Smooth muscle cell (in vitro differentiated cells): ENCODE data around the gene MIPOL1. TPM values are rescaled to one million over a fixed set of nuclear protein-coding genes. Genes with fewer than 3 reads are reported as not detected.

Source experiments
- DNase-seq: peaks from one replicate; lab custom pipeline; 2025; ENCODE audit not compliant: unreplicated experiment; lab: John Stamatoyannopoulos, UW
- H2AFZ ChIP-seq: fragments of 200-600 bp; sonication (generic); 2 replicates; pipeline ENCODE4 v1.6.0; 2016; ENCODE audit warnings: antibody characterized with exemption, low read depth, mild to moderate bottlenecking
- H3F3A ChIP-seq: fragments of 200-600 bp; sonication (generic); 2 replicates; pipeline ENCODE4 v1.6.0; 2017; ENCODE audit warnings: antibody characterized with exemption, low read depth
- H3K27ac ChIP-seq: fragments of 200-600 bp; sonication (generic); 2 replicates; pipeline ENCODE4 v1.5.1; 2016; ENCODE audit warnings: low read depth, mild to moderate bottlenecking
- H3K27me3 ChIP-seq: fragments of 200-600 bp; sonication (generic); 2 replicates; pipeline ENCODE4 v1.6.1; 2016; ENCODE audit warnings: low read depth, mild to moderate bottlenecking
- H3K36me3 ChIP-seq: fragments of 200-600 bp; sonication (generic); 2 replicates; pipeline ENCODE4 v1.5.1; 2016; ENCODE audit warnings: low read depth
- H3K4me1 ChIP-seq: fragments of 200-600 bp; sonication (generic); 2 replicates; pipeline ENCODE4 v1.5.1; 2016; ENCODE audit warnings: low read depth
- H3K4me2 ChIP-seq: fragments of 200-600 bp; sonication (generic); 2 replicates; pipeline ENCODE4 v1.6.0; 2016; ENCODE audit warnings: mild to moderate bottlenecking
- H3K4me3 ChIP-seq: fragments of 200-600 bp; sonication (generic); 2 replicates; pipeline ENCODE4 v1.5.1; 2016; ENCODE audit warnings: mild to moderate bottlenecking
- H3K79me2 ChIP-seq: fragments of 200-600 bp; sonication (generic); 2 replicates; pipeline ENCODE4 v1.6.0; 2016; ENCODE audit warnings: low read depth, mild to moderate bottlenecking
- H3K9ac ChIP-seq: fragments of 200-600 bp; sonication (generic); 2 replicates; pipeline ENCODE4 v1.6.0; 2016; ENCODE audit warnings: low read depth
- H3K9me3 ChIP-seq: fragments of 200-600 bp; sonication (generic); replicated peaks from 2 replicates; pipeline ENCODE4 v1.5.1; 2016; ENCODE audit warnings: low read depth
- H4K20me1 ChIP-seq: fragments of 200-600 bp; sonication (generic); 2 replicates; pipeline ENCODE4 v1.6.0; 2016; ENCODE audit warnings: low read depth
- WGBS: methylation state at CpG from one replicate; pipeline ENCODE4 v1.1.7; 2016; ENCODE audit warnings: low lambda C conversion rate; 5-methylcytosine and 5-hydroxymethylcytosine counted together
- polyA plus RNA-seq: library from polyadenylated mRNA; unstranded; fragments of >200 nt; fragmentation: Nextera tagmentation; extraction: Ambion mirVana; gene quantifications from 2 replicates; pipeline ENCODE4 v1.2.1, GENCODE V29; 2016
- total RNA-seq: library from RNA; depleted of rRNA; stranded (reverse); fragments of >200 nt; gene quantifications from 2 replicates; pipeline ENCODE4 v1.2.3, GENCODE V29; 2014
- TF ChIP-seq, protein P1 (sequence below): fragments of 200-600 bp; sonication (generic); IDR thresholded peaks from 2 replicates; pipeline ENCODE4 v1.5.1; 2017; ENCODE audit warnings: borderline replicate concordance, mild to moderate bottlenecking, antibody characterized with exemption; ENCODE audit not compliant: insufficient read depth, poor library complexity, severe bottlenecking

Gene MIPOL1
- total and polyA plus RNA-seq, 2 experiments from 2014 or later, result 3.2 to 5.1 TPM

DNA sequence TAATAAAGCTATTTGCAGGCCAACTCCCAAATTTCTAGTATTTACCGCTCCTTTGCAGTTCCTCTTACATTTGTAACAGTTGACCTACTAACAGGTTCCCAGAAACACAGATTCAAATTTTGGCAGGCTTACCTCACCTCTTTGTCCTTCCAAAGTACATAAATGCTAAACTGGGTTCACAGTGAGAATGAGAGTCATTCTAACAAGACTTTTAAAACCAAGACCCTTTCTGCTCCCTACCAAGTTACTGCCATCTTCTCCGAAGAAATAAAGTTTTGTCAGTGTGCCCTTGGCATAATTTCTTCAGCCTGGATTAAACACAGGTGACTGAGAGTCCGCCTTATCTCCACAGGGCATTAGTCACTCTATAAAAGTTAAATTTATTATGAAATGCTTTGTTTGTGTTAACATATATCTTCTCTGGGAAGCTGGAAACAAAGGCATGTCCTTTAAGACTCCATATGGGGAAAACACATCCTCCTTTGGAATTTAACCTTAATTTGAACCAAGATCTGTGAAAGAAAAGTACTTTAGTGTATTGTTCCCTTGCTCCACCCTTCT lies 369.2 kb downstream of the MIPOL1 start:
- no peak overlapping the region for H3K27ac ChIP-seq
- TF ChIP-seq, protein P1, sequence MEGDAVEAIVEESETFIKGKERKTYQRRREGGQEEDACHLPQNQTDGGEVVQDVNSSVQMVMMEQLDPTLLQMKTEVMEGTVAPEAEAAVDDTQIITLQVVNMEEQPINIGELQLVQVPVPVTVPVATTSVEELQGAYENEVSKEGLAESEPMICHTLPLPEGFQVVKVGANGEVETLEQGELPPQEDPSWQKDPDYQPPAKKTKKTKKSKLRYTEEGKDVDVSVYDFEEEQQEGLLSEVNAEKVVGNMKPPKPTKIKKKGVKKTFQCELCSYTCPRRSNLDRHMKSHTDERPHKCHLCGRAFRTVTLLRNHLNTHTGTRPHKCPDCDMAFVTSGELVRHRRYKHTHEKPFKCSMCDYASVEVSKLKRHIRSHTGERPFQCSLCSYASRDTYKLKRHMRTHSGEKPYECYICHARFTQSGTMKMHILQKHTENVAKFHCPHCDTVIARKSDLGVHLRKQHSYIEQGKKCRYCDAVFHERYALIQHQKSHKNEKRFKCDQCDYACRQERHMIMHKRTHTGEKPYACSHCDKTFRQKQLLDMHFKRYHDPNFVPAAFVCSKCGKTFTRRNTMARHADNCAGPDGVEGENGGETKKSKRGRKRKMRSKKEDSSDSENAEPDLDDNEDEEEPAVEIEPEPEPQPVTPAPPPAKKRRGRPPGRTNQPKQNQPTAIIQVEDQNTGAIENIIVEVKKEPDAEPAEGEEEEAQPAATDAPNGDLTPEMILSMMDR, result no peak
- peak overlapping the region; percentile 26 for H3K4me3 ChIP-seq
- 35% methylated on average over 3 of the region's 3 CpGs for WGBS
- no peak overlapping the region for H3K9ac ChIP-seq
- H4K20me1 ChIP-seq, result no peaks in the 10 kb centered on the region
- H3K9me3 ChIP-seq, result no peaks in the 10 kb centered on the region
- no peaks in the 10 kb centered on the region for H3K36me3 ChIP-seq
- peaks cover 11% of the 10 kb centered on the region for H3K4me1 ChIP-seq
- H2AFZ ChIP-seq, result no peak overlapping the region
- no peak overlapping the region for H3K4me2 ChIP-seq
- H3K79me2 ChIP-seq, result no peaks in the 10 kb centered on the region
- H3F3A ChIP-seq, result no peaks in the 10 kb centered on the region
- no peak for DNase-seq
- H3K27me3 ChIP-seq, result no peaks in the 10 kb centered on the region

- H2AFZ ChIP-seq, result no peak overlapping the region
- 88% methylated on average over 7 of the region's 7 CpGs for WGBS
- no peak overlapping the region for H3K27ac ChIP-seq
- H3F3A ChIP-seq, result no peaks in the 10 kb centered on the region
- H3K4me2 ChIP-seq, result no peak overlapping the region
- no peaks in the 10 kb centered on the region for H3K79me2 ChIP-seq
- H3K9me3 ChIP-seq, result no peaks in the 10 kb centered on the region
- peaks cover 1% of the 10 kb centered on the region for H3K27me3 ChIP-seq
- no peaks in the 10 kb centered on the region for H3K36me3 ChIP-seq
- H3K4me1 ChIP-seq, result peaks cover 11% of the 10 kb centered on the region
- H3K9ac ChIP-seq, result no peak overlapping the region
- TF ChIP-seq, protein P1, result no peak
- DNase-seq, result no peak
- no peak overlapping the region for H3K4me3 ChIP-seq
- no peaks in the 10 kb centered on the region for H4K20me1 ChIP-seq
Observed at GRCh38 chr14:37569729-37570128, 372.0 kb downstream of the MIPOL1 start.

- TF ChIP-seq, protein P1, result no peak
- Histone ChIP-seq H2AFZ (no peak overlapping the region), H3K27me3 (peaks cover 18% of the 10 kb centered on the region), H3K36me3 (no peaks in the 10 kb centered on the region), H3K9ac (no peak overlapping the region), H3K27ac (no peak overlapping the region), H3K4me3 (no peak overlapping the region), H3K79me2 (no peaks in the 10 kb centered on the region), H3F3A (no peaks in the 10 kb centered on the region), H3K4me2 (no peak overlapping the region), H4K20me1 (no peaks in the 10 kb centered on the region), H3K4me1 (peaks cover 11% of the 10 kb centered on the region), H3K9me3 (no peaks in the 10 kb centered on the region)
- WGBS, result 88% methylated on average over 4 of the region's 4 CpGs
- no peak for DNase-seq
Observed at GRCh38 chr14:37571391-37571790, 373.7 kb downstream of the MIPOL1 start.

DNA sequence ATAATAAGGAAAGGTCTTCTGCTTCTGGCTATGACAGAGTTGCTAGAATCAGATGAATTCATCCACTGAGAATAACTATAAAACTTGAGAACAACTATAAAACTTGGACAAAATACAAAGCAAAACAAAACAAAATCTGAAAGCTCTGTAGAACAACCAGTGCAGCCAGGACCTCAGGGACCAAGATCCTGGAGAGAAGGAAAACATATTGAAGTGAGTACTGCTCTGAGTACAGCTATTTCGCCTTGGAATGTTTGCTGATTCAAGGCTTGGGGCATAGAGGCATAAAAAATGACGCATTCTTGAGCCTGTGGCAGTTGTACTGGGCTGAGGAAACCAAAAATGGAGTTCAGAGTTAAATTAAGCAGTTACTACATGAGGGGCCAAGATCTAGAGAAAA lies 375.6 kb downstream of the MIPOL1 start:
- H3K36me3 ChIP-seq, result no peaks in the 10 kb centered on the region
- H3F3A ChIP-seq, result no peaks in the 10 kb centered on the region
- H4K20me1 ChIP-seq, result no peaks in the 10 kb centered on the region
- H3K4me3 ChIP-seq, result no peak overlapping the region
- H3K4me1 ChIP-seq, result no peaks in the 10 kb centered on the region
- TF ChIP-seq, protein P1, result no peak
- no peak overlapping the region for H3K9ac ChIP-seq
- H3K9me3 ChIP-seq, result no peaks in the 10 kb centered on the region
- no peak for DNase-seq
- WGBS, result 86% methylated on average over 2 of the region's 2 CpGs
- H3K4me2 ChIP-seq, result no peak overlapping the region
- H2AFZ ChIP-seq, result no peak overlapping the region
- no peak overlapping the region for H3K27ac ChIP-seq
- no peaks in the 10 kb centered on the region for H3K79me2 ChIP-seq
- H3K27me3 ChIP-seq, result peaks cover 38% of the 10 kb centered on the region
